ENCODE data around the gene CACTIN. TPM values are rescaled to one million over a fixed set of nuclear protein-coding genes. Genes with fewer than 3 reads are reported as not detected.
"Not testable (repeated sequence)": the region's sequence is repeated elsewhere in the genome, so short reads cannot be mapped to it uniquely, and the experiment has no call there.

CACTIN gene
- total RNA-seq, 1 donor from 2014 or later = 32.4 TPM

DNA sequence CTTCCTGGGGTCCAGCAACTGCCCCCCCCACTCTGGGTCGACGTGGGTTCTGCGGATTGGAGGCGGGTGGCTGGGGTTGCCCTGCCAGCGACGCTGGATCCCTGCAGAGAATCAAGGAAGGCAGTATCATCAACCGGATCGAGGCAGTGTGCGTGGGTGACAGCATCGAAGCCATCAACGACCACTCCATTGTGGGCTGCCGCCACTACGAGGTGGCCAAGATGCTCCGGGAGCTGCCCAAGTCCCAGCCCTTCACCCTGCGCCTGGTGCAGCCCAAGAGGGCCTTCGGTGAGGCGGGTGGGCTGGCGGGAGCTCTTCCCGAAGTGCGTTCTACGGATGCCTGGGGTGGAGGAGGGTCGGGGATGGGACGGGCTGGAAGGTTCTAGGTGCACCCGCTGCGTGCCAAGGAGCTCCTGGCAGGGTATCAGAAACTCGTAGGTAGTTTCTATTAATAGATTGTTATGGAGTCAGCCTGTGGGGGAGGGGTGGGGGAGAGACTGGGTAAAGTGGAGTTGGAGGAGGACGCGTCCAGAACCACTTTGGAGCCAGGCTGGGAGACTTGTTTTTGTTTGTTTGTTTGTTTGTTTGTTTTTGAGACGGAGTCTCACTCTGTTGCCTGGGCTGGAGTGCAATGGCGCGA, 39.8 kb downstream of the CACTIN start:
- no peak for DNase-seq (ENCODE audit: low read depth)

- DNase-seq (ENCODE audit: low read depth) = no peak
Observed at GRCh38 chr19:3586127-3586626, 40.4 kb downstream of the CACTIN start.

GRCh38 chr19:3585301-3586126, 41.1 kb downstream of the CACTIN start, which contains the start of gene GIPC3:
TSS of gene GIPC3 (plus strand) at chr19:3585478. CDS start at chr19:3585598, 120 bp downstream.
- DNase-seq (ENCODE audit: low read depth) = no peak

DNA sequence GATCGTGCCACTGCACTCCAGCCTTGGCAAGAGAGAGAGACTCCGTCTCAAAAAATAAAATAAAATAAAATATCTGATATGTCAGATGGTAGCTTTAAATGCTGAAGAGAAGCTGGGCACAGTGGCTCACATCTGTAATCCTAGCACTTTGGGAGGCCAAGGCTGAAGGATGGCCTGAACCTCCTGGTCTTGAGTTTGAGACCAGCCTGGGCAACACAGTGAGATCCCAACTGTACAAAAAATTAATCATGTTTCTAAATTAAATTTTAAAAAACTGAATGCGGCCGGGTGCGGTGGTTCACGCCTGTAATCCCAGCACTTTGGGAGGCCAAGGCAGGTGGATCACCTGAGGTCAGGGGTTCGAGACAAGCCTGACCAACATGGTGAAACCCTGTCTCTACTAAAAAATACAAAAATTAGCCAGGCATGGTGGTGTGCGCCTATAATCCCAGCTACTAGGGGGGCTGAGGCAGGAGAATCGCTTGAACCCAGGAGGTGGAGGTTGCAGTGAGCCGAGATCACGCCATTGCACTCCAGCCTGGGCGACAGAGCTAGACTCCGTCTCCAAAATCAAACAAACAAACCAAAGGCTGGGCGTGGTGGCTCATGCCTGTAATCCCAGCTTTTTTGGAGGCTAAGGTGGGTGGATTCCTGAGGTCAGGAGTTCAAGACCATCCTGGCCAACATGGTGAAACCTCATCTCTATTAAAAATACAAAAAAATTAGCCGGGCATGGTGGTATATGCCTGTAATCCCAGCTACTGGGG, 42.4 kb downstream of the CACTIN start:
- not testable (repeated sequence) for DNase-seq (ENCODE audit: low read depth)

DNA sequence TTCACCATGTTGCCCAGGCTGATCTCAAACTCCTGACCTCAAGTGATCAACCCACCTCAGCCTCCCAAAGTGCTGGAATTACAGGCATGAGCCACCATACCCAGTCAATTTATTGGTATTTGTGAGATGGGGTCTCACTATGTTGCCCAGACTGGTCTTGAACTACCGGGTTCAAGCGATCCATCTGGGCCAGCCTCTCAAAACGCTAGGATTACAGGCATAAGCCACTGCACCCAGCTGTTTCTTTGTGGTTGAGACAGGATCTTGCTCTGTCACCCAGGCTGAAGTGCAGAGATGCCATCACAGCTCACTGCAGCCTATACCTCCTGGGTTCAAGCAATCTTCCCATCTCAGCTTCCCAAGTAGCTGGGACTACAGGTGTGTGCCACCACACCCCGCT, 44.8 kb downstream of the CACTIN start:
- DNase-seq (ENCODE audit: low read depth) = not testable (repeated sequence)

GRCh38 chr19:3580156-3580934, 46.2 kb downstream of the CACTIN start:
- DNase-seq (ENCODE audit: low read depth) = peak; percentile 61

- DNase-seq (ENCODE audit: low read depth) = no peak
Observed at GRCh38 chr19:3578390-3578789, 48.2 kb downstream of the CACTIN start.

GRCh38 chr19:3577723-3578344, 48.8 kb downstream of the CACTIN start:
- DNase-seq (ENCODE audit: low read depth) = no peak

- no peak for DNase-seq (ENCODE audit: low read depth)
Observed at GRCh38 chr19:3576696-3577443, 49.7 kb downstream of the CACTIN start.

GRCh38 chr19:3575949-3576673, 50.5 kb downstream of the CACTIN start:
- no peak for DNase-seq (ENCODE audit: low read depth)

GRCh38 chr19:3575260-3575741, 51.3 kb downstream of the CACTIN start:
- no peak for DNase-seq (ENCODE audit: low read depth)

DNA sequence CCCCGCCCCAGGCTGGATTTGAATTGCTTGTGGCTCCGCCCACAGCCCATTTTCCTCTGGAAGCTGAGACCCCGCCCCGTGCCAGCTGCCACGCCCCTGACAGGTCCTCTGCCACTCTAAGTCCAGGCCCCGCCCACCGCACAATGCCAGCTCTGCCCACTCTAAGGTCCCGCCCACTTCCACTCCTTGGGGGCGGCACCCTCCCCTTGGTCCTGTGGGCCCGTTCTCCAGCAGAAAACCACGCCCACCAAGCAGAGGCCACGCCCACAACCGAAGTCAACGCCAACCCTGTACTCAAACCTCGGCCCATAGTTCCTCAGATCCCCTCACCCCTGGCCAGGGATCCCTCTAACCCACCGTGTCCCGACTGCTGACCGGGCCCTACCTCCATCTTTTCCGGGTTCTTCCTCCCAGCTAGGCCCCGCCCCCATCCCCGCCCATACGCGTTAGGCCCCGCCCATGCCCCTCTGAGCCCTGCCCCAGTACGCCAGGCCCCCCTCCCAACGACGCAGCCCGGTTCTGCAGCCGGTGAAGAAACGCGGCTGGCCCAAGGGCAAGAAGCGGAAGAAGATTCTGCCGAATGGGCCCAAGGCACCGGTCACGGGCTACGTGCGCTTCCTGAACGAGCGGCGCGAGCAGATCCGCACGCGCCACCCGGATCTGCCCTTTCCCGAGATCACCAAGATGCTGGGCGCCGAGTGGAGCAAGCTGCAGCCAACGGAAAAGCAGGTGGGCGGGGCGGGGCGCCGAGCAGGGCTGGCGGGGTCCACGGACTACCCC, 52.5 kb downstream of the CACTIN start:
- peak; percentile 88 for DNase-seq (ENCODE audit: low read depth)

DNA sequence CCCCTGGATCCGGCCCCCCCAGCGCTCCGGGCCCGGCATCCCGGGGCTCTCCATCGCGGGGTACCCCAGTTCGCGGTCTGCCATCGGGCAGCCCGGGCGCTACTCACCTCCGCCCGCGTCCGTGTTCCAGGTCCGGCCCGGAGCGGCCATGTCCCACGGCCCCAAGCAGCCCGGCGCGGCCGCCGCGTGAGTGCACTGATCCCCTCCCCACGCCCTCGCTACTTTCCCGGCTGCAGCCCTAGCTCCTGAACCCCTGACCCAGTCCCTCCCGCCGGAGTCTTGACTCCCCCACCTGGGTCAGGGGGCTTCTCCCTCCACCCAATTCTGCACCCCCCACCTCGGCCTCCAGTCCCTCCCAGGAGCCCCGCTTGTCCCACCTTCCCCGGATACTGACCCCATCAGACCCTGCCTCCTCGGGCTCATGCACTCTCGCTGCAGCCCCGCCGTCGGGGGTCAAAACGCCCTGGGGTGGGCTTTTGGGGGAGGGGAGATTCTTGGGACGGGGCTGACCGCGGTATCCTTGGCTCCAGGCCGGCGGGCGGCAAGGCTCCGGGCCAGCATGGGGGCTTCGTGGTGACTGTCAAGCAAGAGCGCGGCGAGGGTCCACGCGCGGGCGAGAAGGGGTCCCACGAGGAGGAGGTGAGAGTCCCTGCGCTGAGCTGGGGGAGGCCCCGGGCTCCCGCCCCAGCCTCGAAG, 53.3 kb downstream of the CACTIN start:
- DNase-seq (ENCODE audit: low read depth) = no peak

DNA sequence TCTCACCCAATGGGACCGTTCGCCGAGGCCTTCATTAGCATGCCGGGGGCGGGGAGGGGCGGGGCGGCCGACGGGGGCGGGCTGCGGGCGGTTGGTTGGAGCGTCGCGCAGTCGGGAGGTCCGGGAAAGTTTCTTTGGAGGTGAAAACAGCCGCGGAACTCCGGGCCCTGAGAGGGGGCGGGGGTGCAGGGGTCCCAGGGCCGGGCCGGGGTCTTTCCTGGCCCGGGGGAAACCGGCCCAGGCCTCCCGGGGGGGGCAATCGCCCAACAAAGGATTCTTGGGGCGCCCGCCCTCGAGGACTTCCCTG, 53.8 kb downstream of the CACTIN start, which contains the start of gene HMG20B:
Gene HMG20B, plus strand, starts transcription at position 90 of the 307 bp plus-strand sequence. CDS start 366 bp downstream, outside the sequence.
- DNase-seq (ENCODE audit: low read depth) = no peak

DNA sequence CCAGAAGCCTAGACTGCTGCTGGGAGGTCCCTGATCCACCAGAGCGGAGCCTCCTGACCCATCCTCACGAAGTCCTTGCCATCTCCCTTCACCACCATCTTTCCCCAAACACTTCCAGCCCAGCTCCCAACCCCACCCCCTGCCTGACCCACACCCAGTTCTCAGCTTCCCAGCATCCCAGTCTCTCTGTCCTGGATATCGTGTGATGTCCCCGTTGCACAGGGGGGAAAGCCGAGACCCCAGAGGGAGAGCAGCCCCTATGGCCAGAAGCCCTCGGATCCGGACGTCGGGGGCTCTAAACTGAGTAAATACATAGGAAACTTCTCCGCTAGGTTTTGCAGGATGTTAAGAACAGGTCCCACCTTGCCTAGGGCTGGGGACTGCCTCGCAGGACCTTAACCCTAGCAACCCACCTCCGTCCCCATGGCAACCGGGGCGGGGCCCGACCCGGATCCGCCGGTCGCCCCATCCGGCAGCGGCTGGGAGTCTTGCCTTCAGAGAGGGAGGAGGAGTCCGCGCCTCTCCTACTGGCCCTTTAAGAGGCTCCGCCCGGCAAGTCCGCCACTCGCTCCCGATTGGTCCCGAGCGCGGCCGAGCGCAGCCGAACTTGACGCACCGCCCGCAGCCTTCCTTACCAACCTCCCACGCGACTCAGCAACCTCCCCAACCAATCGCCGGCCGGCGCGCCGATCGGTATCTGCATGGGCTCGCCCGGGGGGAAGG, 54.3 kb downstream of the CACTIN start:
- peak; percentile 98 for DNase-seq (ENCODE audit: low read depth)

GRCh38 chr19:3570606-3571011, 56.0 kb downstream of the CACTIN start:
- DNase-seq (ENCODE audit: low read depth) = no peak

DNA sequence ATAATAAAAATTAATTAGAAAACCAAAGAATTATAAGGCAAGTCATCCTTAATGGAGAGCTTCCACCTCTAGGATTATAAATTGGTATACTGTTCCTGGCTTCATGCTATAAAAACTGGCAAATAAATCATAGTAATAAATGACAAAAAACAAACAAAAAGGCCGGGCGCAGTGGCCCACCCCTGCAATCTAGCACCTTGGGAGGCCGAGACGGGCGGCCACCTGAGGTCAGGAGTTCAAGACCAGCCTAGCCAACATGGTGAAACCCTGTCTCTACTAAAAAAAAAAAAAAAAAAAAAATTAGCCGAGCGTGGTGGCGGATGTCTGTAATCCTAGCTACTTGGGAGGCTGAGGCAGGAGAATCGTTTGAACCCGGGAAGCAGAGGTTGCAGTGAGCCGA, 56.5 kb downstream of the CACTIN start:
- not testable (repeated sequence) for DNase-seq (ENCODE audit: low read depth)

Data from renal cortical epithelial cell (primary cell).